Fibroblast of the aortic adventitia (primary cell): Measurements from ENCODE around the gene OR5P2. TPM values are rescaled to one million over a fixed set of nuclear protein-coding genes. Genes with fewer than 3 reads are reported as not detected.
"Not testable (repeated sequence)": the region's sequence is repeated elsewhere in the genome, so short reads cannot be mapped to it uniquely, and the experiment has no call there.

Source experiments
- DNase-seq: peaks from one replicate; pipeline ENCODE4 v3.0.0-alpha.2; 2010; ENCODE audit warnings: low read depth
- H3K4me3 ChIP-seq: 2 replicates; pipeline ENCODE4 v1.5.1; 2011; ENCODE audit warnings: low read depth, mild to moderate bottlenecking, control low read depth, low read length, moderate library complexity
- total RNA-seq: library from RNA; depleted of rRNA; stranded (reverse); fragments of >200 nt; gene quantifications from 2 replicates; pipeline ENCODE4 v1.2.3, GENCODE V29; 2012; ENCODE audit warnings: low replicate concordance
- TF ChIP-seq, protein P1 (sequence below): IDR thresholded peaks from 2 replicates; pipeline ENCODE4 v1.5.1; 2011; ENCODE audit warnings: mild to moderate bottlenecking, low read length, control low read depth, inconsistent platforms; ENCODE audit not compliant: insufficient read depth

The OR5P2 gene
- total RNA-seq, 1 donor: not detected

DNA sequence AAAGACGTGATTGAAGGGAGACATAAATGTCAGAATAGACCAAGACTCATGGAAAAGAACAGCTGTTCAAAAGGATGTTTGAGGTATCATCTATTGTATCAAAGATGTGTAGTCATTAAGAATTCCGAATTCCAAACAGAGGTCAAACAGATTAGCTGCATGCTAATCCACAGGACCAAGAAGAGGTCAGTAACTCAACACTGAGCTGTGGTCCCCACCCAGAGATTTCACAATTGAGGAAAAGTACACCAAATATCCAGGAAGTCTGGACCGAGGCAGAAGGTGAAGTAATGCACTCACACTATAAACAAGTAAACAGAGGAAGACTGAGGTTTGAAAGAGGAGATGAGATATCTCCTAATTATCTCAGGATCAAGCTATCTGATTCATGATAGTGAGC, 29.6 kb upstream of the OR5P2 start:
- DNase-seq: no peak

DNA sequence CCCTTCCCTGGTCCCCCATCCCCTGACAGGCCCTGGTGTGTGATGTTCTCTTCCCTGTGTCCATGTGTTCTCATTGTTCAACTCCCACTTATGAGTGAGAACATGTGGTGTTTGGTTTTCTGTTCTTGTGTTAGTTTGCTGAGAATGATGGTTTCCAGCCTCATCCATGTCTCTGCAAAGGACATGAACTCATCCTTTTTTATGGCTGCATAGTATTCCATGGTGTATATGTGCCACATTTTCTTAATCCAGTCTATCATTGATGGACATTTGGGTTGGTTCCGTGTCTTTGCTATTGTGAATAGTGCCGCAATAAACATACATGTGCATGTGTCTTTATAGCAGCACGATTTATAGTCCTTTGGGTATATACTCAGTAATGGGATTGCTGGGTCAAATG, 23.7 kb upstream of the OR5P2 start:
- not testable (repeated sequence) for H3K4me3 ChIP-seq, DNase-seq

More for the DNA sequence above, 29.6 kb upstream of the OR5P2 start:
- H3K4me3 ChIP-seq: no peak overlapping the region
- TF ChIP-seq, protein P1, sequence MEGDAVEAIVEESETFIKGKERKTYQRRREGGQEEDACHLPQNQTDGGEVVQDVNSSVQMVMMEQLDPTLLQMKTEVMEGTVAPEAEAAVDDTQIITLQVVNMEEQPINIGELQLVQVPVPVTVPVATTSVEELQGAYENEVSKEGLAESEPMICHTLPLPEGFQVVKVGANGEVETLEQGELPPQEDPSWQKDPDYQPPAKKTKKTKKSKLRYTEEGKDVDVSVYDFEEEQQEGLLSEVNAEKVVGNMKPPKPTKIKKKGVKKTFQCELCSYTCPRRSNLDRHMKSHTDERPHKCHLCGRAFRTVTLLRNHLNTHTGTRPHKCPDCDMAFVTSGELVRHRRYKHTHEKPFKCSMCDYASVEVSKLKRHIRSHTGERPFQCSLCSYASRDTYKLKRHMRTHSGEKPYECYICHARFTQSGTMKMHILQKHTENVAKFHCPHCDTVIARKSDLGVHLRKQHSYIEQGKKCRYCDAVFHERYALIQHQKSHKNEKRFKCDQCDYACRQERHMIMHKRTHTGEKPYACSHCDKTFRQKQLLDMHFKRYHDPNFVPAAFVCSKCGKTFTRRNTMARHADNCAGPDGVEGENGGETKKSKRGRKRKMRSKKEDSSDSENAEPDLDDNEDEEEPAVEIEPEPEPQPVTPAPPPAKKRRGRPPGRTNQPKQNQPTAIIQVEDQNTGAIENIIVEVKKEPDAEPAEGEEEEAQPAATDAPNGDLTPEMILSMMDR: no peak

DNA sequence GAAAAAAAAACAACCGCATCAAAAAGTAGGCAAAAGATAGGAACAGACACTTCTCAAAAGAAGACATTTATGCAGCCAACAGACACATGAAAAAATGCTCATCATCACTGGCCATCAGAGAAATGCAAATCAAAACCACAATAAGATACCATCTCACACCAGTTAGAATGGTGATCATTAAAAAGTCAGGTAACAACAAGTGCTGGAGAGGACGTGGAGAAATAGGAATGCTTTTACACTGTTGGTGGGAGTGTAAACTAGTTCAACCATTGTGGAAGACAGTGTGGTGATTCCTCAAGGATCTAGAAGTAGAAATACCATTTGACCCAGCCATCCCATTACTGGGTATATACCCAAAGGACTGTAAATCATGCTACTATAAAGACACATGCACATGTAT, 18.2 kb upstream of the OR5P2 start:
- DNase-seq, H3K4me3 ChIP-seq: not testable (repeated sequence)

- DNase-seq, H3K4me3 ChIP-seq: not testable (repeated sequence)
These were observed 13.6 kb upstream of the OR5P2 start for GRCh38 chr11:7810301-7810700.

- H3K4me3 ChIP-seq: no peak overlapping the region
- TF ChIP-seq, protein P1: no peak
- no peak for DNase-seq
These were observed 3.5 kb downstream of the OR5P2 start for GRCh38 chr11:7793233-7793632.

DNA sequence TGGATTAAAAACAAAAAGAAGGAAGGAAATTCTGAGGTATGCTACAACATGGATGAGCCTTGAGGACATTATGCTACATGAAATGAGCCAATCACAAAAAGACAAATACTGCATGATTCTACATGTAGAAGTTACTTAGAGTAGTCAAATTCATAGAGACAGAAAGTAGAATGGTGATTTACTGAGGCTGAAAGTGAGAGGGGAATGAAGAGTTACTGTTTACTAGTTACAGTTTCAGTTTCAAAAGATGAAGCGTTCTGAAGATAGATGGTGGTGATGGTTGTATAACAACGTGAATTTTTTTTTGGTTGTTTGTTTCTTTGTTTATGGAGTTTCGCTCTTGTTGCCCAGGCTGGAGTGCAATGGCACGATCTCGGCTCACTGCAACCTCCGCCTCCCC, 9.5 kb downstream of the OR5P2 start:
- DNase-seq: no peak
- H3K4me3 ChIP-seq: no peak overlapping the region
- TF ChIP-seq, protein P1: no peak

DNA sequence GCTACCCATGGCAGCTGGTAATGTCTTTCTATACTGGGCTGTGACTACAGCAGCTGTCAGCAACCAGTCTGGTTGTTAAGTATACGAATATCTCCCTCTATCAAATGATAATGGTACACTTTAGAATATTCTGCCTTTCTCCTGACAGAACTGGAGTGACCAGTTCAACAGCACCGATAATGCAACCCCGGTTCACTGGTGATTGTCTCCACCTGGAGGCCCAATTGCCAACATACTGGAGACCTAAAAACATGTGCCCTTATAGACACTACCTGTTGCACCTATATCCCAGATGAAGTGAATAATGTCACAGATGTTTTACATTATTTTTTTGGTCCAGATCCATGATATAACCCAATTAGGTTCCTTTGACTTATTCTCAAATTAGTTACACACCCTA, 21.1 kb downstream of the OR5P2 start:
- DNase-seq: no peak
- TF ChIP-seq, protein P1: no peak
- no peak overlapping the region for H3K4me3 ChIP-seq

GRCh38 chr11:7764301-7764700, 32.4 kb downstream of the OR5P2 start:
- DNase-seq, H3K4me3 ChIP-seq: not testable (repeated sequence)

DNA sequence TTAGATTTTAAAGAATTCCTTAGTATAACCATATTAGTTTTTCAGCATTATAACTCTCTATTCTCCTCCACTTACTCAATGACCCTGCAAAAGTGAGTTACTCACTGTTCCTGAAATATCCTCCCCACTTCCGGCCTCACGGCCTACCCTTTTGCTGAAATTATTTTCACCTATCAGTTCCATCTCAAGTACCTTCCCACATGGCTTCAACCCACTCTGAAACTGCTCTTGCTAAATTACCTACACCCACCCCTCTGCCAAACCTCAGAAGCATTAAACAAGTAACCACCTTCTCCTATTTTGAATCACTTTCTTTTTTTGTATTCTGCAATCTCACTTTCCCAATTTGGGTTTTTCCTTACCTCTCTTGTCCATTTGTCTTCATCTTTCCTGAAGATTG, 37.7 kb downstream of the OR5P2 start:
- H3K4me3 ChIP-seq: no peak overlapping the region
- TF ChIP-seq, protein P1: no peak

More for the DNA sequence above, 37.7 kb downstream of the OR5P2 start:
- no peak for DNase-seq
